ENCODE results near the gene DQX1.

DQX1 gene, protein sequence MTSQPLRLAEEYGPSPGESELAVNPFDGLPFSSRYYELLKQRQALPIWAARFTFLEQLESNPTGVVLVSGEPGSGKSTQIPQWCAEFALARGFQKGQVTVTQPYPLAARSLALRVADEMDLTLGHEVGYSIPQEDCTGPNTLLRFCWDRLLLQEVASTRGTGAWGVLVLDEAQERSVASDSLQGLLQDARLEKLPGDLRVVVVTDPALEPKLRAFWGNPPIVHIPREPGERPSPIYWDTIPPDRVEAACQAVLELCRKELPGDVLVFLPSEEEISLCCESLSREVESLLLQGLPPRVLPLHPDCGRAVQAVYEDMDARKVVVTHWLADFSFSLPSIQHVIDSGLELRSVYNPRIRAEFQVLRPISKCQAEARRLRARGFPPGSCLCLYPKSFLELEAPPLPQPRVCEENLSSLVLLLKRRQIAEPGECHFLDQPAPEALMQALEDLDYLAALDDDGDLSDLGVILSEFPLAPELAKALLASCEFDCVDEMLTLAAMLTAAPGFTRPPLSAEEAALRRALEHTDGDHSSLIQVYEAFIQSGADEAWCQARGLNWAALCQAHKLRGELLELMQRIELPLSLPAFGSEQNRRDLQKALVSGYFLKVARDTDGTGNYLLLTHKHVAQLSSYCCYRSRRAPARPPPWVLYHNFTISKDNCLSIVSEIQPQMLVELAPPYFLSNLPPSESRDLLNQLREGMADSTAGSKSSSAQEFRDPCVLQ

GRCh38 chr2:74525717-74526648 lies at the start of gene DQX1:
Gene DQX1 (minus strand): TSS chr2:74526231. CDS start chr2:74525729, 502 bp downstream.
- DNase-seq (ENCODE audit: low read depth), result peak; percentile 79
- peak within 1 kb of the TSS; percentile 57 for H3K4me3 ChIP-seq (ENCODE audit: low read depth, low read length)
- TF ChIP-seq CTCF (IDR thresholded peaks at IDR 0.05; ENCODE audit: control insufficient read depth, extremely low read depth, insufficient read depth), result no peak

DNA sequence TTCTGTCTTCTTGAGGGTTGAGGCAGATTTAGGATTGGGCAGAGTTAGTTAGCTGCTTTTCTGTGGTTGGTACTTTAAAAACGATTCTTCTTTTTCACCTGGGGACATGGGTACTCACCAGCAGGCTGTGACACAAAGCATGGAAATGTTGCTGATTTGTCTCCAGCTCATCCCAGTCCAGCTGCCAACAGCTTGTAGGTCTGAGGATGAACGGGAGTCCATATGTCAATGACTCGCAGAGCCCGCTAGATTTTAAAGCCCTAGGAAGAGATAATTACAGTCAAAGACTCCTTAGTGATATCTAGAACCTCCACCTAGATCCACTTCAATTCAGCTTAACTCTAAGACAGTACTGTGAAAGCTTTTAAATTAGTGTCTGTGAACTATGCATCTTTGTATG lies 49.3 kb upstream of the DQX1 start:
- no peak for TF ChIP-seq CTCF (IDR thresholded peaks at IDR 0.05; ENCODE audit: control insufficient read depth, extremely low read depth, insufficient read depth)
- no peak overlapping the region for H3K4me3 ChIP-seq (ENCODE audit: low read depth, low read length)
- DNase-seq (ENCODE audit: low read depth), result no peak

- H3K4me3 ChIP-seq (ENCODE audit: low read depth, low read length), result no peak overlapping the region
- no peak for TF ChIP-seq CTCF (IDR thresholded peaks at IDR 0.05; ENCODE audit: control insufficient read depth, extremely low read depth, insufficient read depth)
- no peak for DNase-seq (ENCODE audit: low read depth)
These were observed 47.9 kb upstream of the DQX1 start for GRCh38 chr2:74573747-74574562.

GRCh38 chr2:74572178-74572925 lies 46.3 kb upstream of the DQX1 start:
- H3K4me3 ChIP-seq (ENCODE audit: low read depth, low read length), result no peak overlapping the region
- no peak for DNase-seq (ENCODE audit: low read depth)
- no peak for TF ChIP-seq CTCF (IDR thresholded peaks at IDR 0.05; ENCODE audit: control insufficient read depth, extremely low read depth, insufficient read depth)

- no peak overlapping the region for H3K4me3 ChIP-seq (ENCODE audit: low read depth, low read length)
- DNase-seq (ENCODE audit: low read depth), result no peak
- TF ChIP-seq CTCF (IDR thresholded peaks at IDR 0.05; ENCODE audit: control insufficient read depth, extremely low read depth, insufficient read depth), result no peak
These were observed 45.0 kb upstream of the DQX1 start for GRCh38 chr2:74571058-74571457.

All from LNCaP clone FGC (cell line).